Esophagus muscularis mucosa (tissue), 4 donors: ENCODE measurements around the gene AUH.

Experiments used
- EP300 ChIP-seq: sonication (generic); formaldehyde crosslinking; IDR thresholded peaks from one replicate; pipeline ENCODE4 v1.6.1; 2017; ENCODE audit warnings: antibody characterized with exemption
- POLR2A ChIP-seq: fragments of 450-650 bp; IDR thresholded peaks from one replicate; pipeline ENCODE4 v1.6.1; 2017; ENCODE audit warnings: antibody characterized with exemption, moderate library complexity, mild to moderate bottlenecking, low read depth
- TF ChIP-seq, protein P1 (sequence below), 3 experiments: fragments of 200-600 bp in 2 of 3; fragments of 450-650 bp in 1 of 3; sonication (generic) in 2 of 3; IDR thresholded peaks; one replicate each; pipeline ENCODE4 v1.5.1; 2017 to 2019; ENCODE audit warnings: antibody characterized with exemption in 3 of 3, mild to moderate bottlenecking in 2 of 3, moderate library complexity in 1 of 3

DNA sequence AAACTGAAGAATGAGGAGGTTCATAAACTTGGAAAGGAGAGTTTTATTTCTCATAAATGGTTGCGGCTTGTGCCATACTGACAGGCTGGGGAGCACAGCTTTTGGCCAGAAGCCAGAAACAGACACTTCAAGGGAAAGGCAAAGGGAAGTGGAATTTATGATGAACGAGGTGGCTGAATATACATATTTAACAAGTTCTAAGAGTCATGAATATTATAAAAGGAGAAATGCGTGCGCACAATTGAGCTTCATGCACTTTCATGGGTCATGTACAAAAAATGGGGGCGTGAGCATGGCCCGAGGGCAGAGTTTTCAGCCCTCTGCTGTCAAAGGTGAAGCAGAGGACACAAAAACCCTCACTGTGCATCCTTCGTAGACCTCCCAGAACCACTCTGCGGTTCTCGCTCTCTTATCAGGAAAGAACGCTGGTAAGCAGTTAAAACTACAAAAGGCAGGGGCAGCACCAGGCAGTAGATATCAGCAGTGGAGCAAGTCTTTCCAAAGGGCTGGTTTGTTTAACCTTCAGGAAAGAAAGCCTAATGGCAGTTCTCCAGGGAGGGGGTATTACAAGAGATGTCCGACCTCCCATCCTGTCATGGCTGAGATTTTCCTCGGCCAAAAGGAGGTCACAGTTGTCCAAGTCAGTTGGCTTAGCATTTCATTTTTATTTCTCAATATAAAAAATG lies 29.0 kb downstream of the AUH start:
- TF ChIP-seq, protein P1, sequence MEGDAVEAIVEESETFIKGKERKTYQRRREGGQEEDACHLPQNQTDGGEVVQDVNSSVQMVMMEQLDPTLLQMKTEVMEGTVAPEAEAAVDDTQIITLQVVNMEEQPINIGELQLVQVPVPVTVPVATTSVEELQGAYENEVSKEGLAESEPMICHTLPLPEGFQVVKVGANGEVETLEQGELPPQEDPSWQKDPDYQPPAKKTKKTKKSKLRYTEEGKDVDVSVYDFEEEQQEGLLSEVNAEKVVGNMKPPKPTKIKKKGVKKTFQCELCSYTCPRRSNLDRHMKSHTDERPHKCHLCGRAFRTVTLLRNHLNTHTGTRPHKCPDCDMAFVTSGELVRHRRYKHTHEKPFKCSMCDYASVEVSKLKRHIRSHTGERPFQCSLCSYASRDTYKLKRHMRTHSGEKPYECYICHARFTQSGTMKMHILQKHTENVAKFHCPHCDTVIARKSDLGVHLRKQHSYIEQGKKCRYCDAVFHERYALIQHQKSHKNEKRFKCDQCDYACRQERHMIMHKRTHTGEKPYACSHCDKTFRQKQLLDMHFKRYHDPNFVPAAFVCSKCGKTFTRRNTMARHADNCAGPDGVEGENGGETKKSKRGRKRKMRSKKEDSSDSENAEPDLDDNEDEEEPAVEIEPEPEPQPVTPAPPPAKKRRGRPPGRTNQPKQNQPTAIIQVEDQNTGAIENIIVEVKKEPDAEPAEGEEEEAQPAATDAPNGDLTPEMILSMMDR (IDR thresholded peaks at IDR 0.05) = no peak
- TF ChIP-seq POLR2A (no peak), EP300 (no peak)
